ENCODE results near the gene PRPH.
A peak's percentile ranks its signal among the peaks of the same experiment; 100 is the strongest.
"Not testable (repeated sequence)": the region's sequence is repeated elsewhere in the genome, so short reads cannot be mapped to it uniquely, and the experiment has no call there.

PRPH gene

DNA sequence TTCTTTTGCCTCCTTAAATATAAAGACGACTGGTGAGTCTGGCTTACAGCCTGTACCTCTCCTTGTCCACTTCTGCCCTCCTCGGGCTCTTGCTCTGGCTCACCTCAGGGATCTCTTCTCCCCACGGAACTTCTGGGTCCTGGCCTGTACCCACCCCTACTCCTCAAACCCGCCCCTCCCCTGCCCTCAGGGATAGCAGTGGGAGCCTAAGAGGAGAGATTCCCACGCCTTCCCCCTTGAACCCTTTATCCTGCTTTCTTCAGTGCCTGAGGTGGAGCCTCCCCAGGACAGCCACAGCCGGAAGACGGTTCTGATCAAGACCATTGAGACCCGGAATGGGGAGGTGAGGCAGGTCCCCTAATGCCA lies 2.7 kb downstream of the PRPH start:
- TF ChIP-seq, protein P1, sequence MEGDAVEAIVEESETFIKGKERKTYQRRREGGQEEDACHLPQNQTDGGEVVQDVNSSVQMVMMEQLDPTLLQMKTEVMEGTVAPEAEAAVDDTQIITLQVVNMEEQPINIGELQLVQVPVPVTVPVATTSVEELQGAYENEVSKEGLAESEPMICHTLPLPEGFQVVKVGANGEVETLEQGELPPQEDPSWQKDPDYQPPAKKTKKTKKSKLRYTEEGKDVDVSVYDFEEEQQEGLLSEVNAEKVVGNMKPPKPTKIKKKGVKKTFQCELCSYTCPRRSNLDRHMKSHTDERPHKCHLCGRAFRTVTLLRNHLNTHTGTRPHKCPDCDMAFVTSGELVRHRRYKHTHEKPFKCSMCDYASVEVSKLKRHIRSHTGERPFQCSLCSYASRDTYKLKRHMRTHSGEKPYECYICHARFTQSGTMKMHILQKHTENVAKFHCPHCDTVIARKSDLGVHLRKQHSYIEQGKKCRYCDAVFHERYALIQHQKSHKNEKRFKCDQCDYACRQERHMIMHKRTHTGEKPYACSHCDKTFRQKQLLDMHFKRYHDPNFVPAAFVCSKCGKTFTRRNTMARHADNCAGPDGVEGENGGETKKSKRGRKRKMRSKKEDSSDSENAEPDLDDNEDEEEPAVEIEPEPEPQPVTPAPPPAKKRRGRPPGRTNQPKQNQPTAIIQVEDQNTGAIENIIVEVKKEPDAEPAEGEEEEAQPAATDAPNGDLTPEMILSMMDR (IDR thresholded peaks at IDR 0.05; ENCODE audit: borderline replicate concordance, insufficient read depth, low read depth, low read length) = no peak
- no peak overlapping the region for H3K4me3 ChIP-seq (ENCODE audit: low read depth, low read length)

GRCh38 chr12:49298160-49298559 lies 3.2 kb downstream of the PRPH start:
- TF ChIP-seq, protein P1 (IDR thresholded peaks at IDR 0.05; ENCODE audit: borderline replicate concordance, insufficient read depth, low read depth, low read length) = peak; percentile 9; the same call in 1 of the 2 replicates
- no peak overlapping the region for H3K4me3 ChIP-seq (ENCODE audit: low read depth, low read length)

- TF ChIP-seq, protein P1 (IDR thresholded peaks at IDR 0.05; ENCODE audit: borderline replicate concordance, insufficient read depth, low read depth, low read length) = no peak
- no peak overlapping the region for H3K4me3 ChIP-seq (ENCODE audit: low read depth, low read length)
Observed at GRCh38 chr12:49301760-49302159, 6.8 kb downstream of the PRPH start.

GRCh38 chr12:49304161-49304560 lies 9.2 kb downstream of the PRPH start:
- TF ChIP-seq, protein P1 (IDR thresholded peaks at IDR 0.05; ENCODE audit: borderline replicate concordance, insufficient read depth, low read depth, low read length) = no peak
- no peak overlapping the region for H3K4me3 ChIP-seq (ENCODE audit: low read depth, low read length)

GRCh38 chr12:49305762-49306510 lies 11.0 kb downstream of the PRPH start:
- TF ChIP-seq, protein P1 (IDR thresholded peaks at IDR 0.05; ENCODE audit: borderline replicate concordance, insufficient read depth, low read depth, low read length) = no peak

DNA sequence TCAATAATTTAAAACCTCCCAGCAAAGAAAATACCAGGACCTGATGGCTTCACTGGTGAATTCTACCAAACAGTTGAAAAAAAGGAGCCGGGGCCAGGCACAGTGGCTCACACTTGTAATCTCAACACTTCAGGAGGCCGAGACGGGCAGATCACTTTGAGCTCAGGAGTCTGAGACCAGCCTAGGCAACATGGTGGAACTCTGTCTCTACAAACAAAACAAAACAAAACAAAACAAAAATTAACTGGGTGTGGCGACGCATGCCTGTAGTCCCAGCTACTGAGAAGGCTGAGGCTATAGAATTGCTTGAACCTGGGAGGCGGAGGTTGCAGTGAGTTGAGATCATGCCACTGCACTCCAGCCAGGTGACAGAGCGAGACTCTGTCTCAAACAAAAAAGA lies 14.4 kb downstream of the PRPH start:
- TF ChIP-seq, protein P1 (IDR thresholded peaks at IDR 0.05; ENCODE audit: borderline replicate concordance, insufficient read depth, low read depth, low read length) = no peak
- no peak overlapping the region for H3K4me3 ChIP-seq (ENCODE audit: low read depth, low read length)

More at GRCh38 chr12:49305762-49306510, 11.0 kb downstream of the PRPH start:
- H3K4me3 ChIP-seq (ENCODE audit: low read depth, low read length) = no peak overlapping the region

GRCh38 chr12:49310451-49311000 lies 15.6 kb downstream of the PRPH start:
- H3K4me3 ChIP-seq (ENCODE audit: low read depth, low read length) = not testable (repeated sequence)

Measured in GM12875 (cell line).